PC-9 (cell line): ENCODE data around the gene ACER3. TPM values are rescaled to one million over a fixed set of nuclear protein-coding genes. Genes with fewer than 3 reads are reported as not detected.
A peak's percentile ranks its signal among the peaks of the same experiment; 100 is the strongest.

Source experiments
- BruUV-seq: library from RNA; stranded (reverse); fragments of 400-500 nt; replicated peaks from 2 replicates; lab custom pipeline; 2021; lab: Mats Ljungman, UMichigan
- CTCF ChIA-PET: fragments of 300-600 bp; sonication (Branson Sonifier 250); formaldehyde crosslinking; loops from one replicate; lab custom pipeline; 2022; ENCODE audit warnings: antibody characterized with exemption; lab: Charles Lee
- POLR2A ChIA-PET: fragments of 300-600 bp; sonication (Branson Sonifier 250); formaldehyde crosslinking; loops from one replicate; lab custom pipeline; 2022; ENCODE audit warnings: antibody characterized with exemption; ENCODE audit not compliant: unreplicated experiment; lab: Charles Lee
- DNase-seq, 2 experiments: peaks; one replicate each; pipeline versions ENCODE4 v3.0.0 to v3.0.0-alpha.2; 2015 to 2022; ENCODE audit warnings: mixed read lengths in 1 of 2
- H2AFZ ChIP-seq: fragments of 200-600 bp; sonication (generic); 2 replicates; pipeline ENCODE4 v1.8.1; 2017; ENCODE audit warnings: antibody characterized with exemption
- H3F3A ChIP-seq: fragments of 200-600 bp; sonication (generic); 2 replicates; pipeline ENCODE4 v1.8.1; 2017; ENCODE audit warnings: antibody characterized with exemption, mild to moderate bottlenecking, low read depth; ENCODE audit not compliant: insufficient read depth
- H3K27ac ChIP-seq: fragments of 200-600 bp; sonication (generic); 2 replicates; pipeline ENCODE4 v1.6.1; 2016; ENCODE audit warnings: mixed run types
- H3K27me3 ChIP-seq: fragments of 200-600 bp; sonication (generic); 2 replicates; pipeline ENCODE4 v1.6.1; 2016; ENCODE audit warnings: low read depth, mixed run types; ENCODE audit not compliant: insufficient read depth
- H3K36me3 ChIP-seq: fragments of 200-600 bp; sonication (generic); 2 replicates; pipeline ENCODE4 v1.6.1; 2016; ENCODE audit warnings: low read depth, mixed run types
- H3K4me1 ChIP-seq: fragments of 200-600 bp; sonication (generic); replicated peaks from 2 replicates; pipeline ENCODE4 v1.6.1; 2016; ENCODE audit warnings: mixed run types; ENCODE audit not compliant: insufficient read depth
- H3K4me2 ChIP-seq: fragments of 200-600 bp; sonication (generic); 2 replicates; pipeline ENCODE4 v1.6.1; 2017; ENCODE audit warnings: mixed run types
- H3K4me3 ChIP-seq: fragments of 200-600 bp; sonication (generic); 2 replicates; pipeline ENCODE4 v1.6.1; 2016; ENCODE audit warnings: mixed run types
- H3K79me2 ChIP-seq: fragments of 200-600 bp; sonication (generic); 2 replicates; pipeline ENCODE4 v1.6.1; 2017; ENCODE audit warnings: low read depth, mixed run types
- H3K9me2 ChIP-seq: fragments of 200-600 bp; sonication (generic); 2 replicates; pipeline ENCODE4 v1.8.1; 2017; ENCODE audit warnings: mild to moderate bottlenecking; ENCODE audit not compliant: insufficient read depth
- H3K9me3 ChIP-seq: fragments of 200-600 bp; sonication (generic); 2 replicates; pipeline ENCODE4 v1.8.1; 2016; ENCODE audit warnings: low read depth; ENCODE audit not compliant: insufficient read depth
- H4K20me1 ChIP-seq: fragments of 200-600 bp; sonication (generic); 2 replicates; pipeline ENCODE4 v1.8.1; 2017; ENCODE audit not compliant: insufficient read depth
- CTCF ChIP-seq: fragments of 200-600 bp; sonication (generic); conservative IDR thresholded peaks from 2 replicates; pipeline ENCODE4 v1.6.1; 2017; ENCODE audit warnings: mixed run types, antibody characterized with exemption, mild to moderate bottlenecking, moderate library complexity
- EZH2 ChIP-seq: fragments of 200-600 bp; sonication (generic); IDR thresholded peaks from 2 replicates; pipeline ENCODE4 v1.8.0; 2017; ENCODE audit warnings: antibody characterized with exemption, low read depth
- intact Hi-C: fragments of 100-400 bp; cut with micrococcal nuclease; formaldehyde crosslinking; loops from one replicate; pipeline ENCODE4 v1.10.0; 2022; ENCODE audit not compliant: unreplicated experiment
- total RNA-seq: library from RNA; stranded (reverse); gene quantifications from 2 replicates; pipeline ENCODE4 v1.2.3, GENCODE V29; 2021

ACER3 gene
- total RNA-seq, 1 experiment from 2014 or later = 21.3 TPM

GRCh38 chr11:77019976-77020595 lies 159.4 kb downstream of the ACER3 start:
- Histone ChIP-seq H3K79me2 (no peaks in the 10 kb centered on the region), H3K27ac (peak overlapping the region; percentile 67), H3K9me2 (no peaks in the 10 kb centered on the region), H3K27me3 (no peaks in the 10 kb centered on the region), H3F3A (peaks cover 48% of the 10 kb centered on the region), H3K9me3 (no peaks in the 10 kb centered on the region; the same call in 1 of the 2 replicates), H3K4me1 (peaks cover 55% of the 10 kb centered on the region), H2AFZ (no peak overlapping the region), H4K20me1 (no peaks in the 10 kb centered on the region), H3K4me2 (peak overlapping the region; percentile 48), H3K36me3 (0 out of 2 replicates have a peak, but pooled peaks cover 9% of the 10 kb centered on the region), H3K4me3 (no peak overlapping the region)
- no TSS peak for BruUV-seq
- ChIA-PET CTCF (interaction anchor here (1.0 to 1.4 kb wide), 4 partner anchors 27 to 102 kb away, joined by 3 to 5 read pairs (median 4); no protein-coding TSS in a partner anchor), POLR2A (interaction anchor here (0.5 to 0.6 kb wide), 3 partner anchors 252 to 800 kb away, joined by 3 read pairs; no protein-coding TSS in a partner anchor)
- peak; percentile 25 to 94 for DNase-seq
- TF ChIP-seq CTCF (no peak), EZH2 (no peak)
- intact Hi-C loops = no loop called here

DNA sequence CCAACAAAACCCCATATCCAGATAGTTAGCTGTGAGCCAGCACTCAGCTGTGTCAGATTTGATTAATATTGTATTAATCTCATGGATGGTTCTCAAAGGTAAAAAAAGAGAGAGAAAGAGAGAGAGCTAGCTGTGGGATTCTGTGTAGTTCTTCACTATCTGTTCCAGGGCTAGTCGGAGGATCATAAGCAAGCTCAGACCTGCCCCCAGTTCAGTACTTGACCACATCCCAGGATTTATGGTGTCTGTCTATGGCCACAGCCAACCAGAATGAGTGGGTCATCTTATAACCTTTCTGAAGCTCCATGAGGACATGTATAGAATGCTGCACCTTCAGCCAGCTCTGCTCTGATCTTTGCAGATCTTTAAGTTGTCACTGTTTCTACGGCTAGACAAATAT lies 160.0 kb downstream of the ACER3 start:
- Histone ChIP-seq H2AFZ (no peak overlapping the region), H3K9me2 (no peaks in the 10 kb centered on the region), H3K27me3 (no peaks in the 10 kb centered on the region), H3K4me1 (peaks cover 48% of the 10 kb centered on the region), H3K79me2 (no peaks in the 10 kb centered on the region), H3K27ac (peak overlapping the region; percentile 67), H3K9me3 (no peaks in the 10 kb centered on the region; the same call in 1 of the 2 replicates), H4K20me1 (no peaks in the 10 kb centered on the region), H3K4me2 (peak overlapping the region; percentile 48), H3F3A (peaks cover 41% of the 10 kb centered on the region), H3K4me3 (no peak overlapping the region), H3K36me3 (0 out of 2 replicates have a peak, but pooled peaks cover 9% of the 10 kb centered on the region)
- DNase-seq = no peak
- no TSS peak for BruUV-seq
- ChIA-PET POLR2A (interaction anchor here (0.5 kb wide), 1 partner anchor 253 kb away, joined by 3 read pairs; no protein-coding TSS in a partner anchor), CTCF (interaction anchor here (1.0 to 1.4 kb wide), 3 partner anchors 27 to 101 kb away, joined by 3 to 5 read pairs (median 4); no protein-coding TSS in a partner anchor)
- intact Hi-C loops = no loop called here
- no peak for TF ChIP-seq EZH2
- no peak for TF ChIP-seq CTCF

DNA sequence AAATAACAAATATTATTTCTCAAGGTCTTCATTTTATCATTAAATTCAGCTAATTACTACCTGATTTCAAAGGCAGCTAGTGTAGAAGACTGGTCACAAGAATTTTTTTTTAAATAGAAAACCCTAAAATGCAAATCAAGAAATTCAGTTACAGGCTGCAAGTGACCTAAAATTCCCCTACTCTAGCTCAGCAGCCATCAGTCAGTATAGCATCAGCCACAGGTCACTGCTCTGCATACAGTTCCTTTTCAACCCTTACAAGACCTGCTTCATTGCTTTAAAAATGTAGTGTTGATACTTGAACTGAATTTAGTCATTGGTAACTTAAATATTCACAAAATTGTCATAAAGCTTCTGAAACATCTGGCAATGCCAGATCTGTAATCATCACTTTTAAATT lies 164.0 kb downstream of the ACER3 start:
- intact Hi-C loops = no loop called here
- H3K4me3 ChIP-seq = no peak overlapping the region
- no peaks in the 10 kb centered on the region for H3K36me3 ChIP-seq
- H3F3A ChIP-seq = peaks cover 42% of the 10 kb centered on the region
- ChIA-PET CTCF (interaction anchor here (0.6 kb wide), 1 partner anchor 559 kb away, joined by 21 read pairs; no protein-coding TSS in a partner anchor), POLR2A (no interaction called here)
- no peak overlapping the region for H2AFZ ChIP-seq
- no peaks in the 10 kb centered on the region for H4K20me1 ChIP-seq
- H3K27ac ChIP-seq = no peak overlapping the region
- no peaks in the 10 kb centered on the region for H3K27me3 ChIP-seq
- H3K4me1 ChIP-seq = peaks cover 32% of the 10 kb centered on the region
- H3K4me2 ChIP-seq = no peak overlapping the region
- BruUV-seq = no TSS peak
- DNase-seq = no peak
- H3K9me2 ChIP-seq = no peaks in the 10 kb centered on the region
- H3K79me2 ChIP-seq = no peaks in the 10 kb centered on the region
- TF ChIP-seq EZH2 (no peak), CTCF (no peak)
- H3K9me3 ChIP-seq = no peaks in the 10 kb centered on the region; the same call in 1 of the 2 replicates
